CD4-positive, alpha-beta T cell treated with Interleukin-12 subunit alpha and Interleukin-12 subunit beta, for 1 hour (primary cell): Measurements from ENCODE around the gene ALDH1A3.

Experiments
- DNase-seq: peaks from one replicate; pipeline ENCODE4 v3.0.0-alpha.2; 2020

Gene ALDH1A3

DNA sequence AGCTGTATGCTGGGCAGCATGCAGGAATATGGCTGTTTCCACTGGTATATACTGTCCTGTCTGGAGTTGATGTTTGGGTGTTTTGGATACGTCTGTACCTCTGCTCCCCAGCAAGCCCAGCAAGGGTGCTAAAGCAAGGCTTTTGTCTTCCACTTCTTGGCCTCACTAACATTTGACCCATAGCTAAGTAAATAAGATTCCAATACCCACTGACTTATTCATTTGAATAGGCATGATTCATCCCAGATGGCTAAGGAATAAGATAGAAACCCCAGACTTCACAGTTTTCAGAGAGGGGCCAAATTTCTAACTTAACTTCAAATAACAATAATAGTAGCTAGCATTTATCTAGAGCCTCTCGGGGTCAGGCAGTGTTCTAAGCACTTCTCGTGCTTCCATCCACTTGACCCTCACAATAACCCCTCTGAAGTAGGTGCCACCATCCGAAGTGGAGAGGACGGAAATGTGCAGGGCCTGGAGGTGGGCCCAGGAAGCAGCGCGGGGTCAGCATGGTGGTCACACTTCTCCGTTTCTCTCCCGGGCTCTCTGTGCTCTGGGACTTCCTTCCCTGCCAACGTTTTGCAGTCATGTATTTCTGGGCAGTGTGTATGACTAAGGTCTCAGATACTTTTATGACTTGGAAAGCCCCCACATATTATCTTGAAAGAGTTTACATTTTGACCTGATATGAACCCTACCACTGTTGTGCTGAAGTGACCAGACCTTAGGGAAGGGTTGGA is 78.9 kb downstream of the ALDH1A3 start:
- no peak for DNase-seq

GRCh38 chr15:100959066-100960050 is 79.7 kb downstream of the ALDH1A3 start:
- DNase-seq: no peak
